AG08395 (cell line): Measurements from ENCODE around the gene ASIC2.

Source experiments
- DNase-seq: peaks from one replicate; pipeline ENCODE4 v3.0.0; 2012; ENCODE audit warnings: mixed read lengths, low spot score

ASIC2 gene

GRCh38 chr17:33152783-33153182 is 140.3 kb downstream of the ASIC2 start:
- DNase-seq = no peak

GRCh38 chr17:33151565-33151964 is 141.5 kb downstream of the ASIC2 start:
- no peak for DNase-seq

- no peak for DNase-seq
Measured at GRCh38 chr17:33145941-33146340, 147.2 kb downstream of the ASIC2 start.

- no peak for DNase-seq
Measured at GRCh38 chr17:33144837-33145236, 148.3 kb downstream of the ASIC2 start.

GRCh38 chr17:33142705-33143299 is 150.3 kb downstream of the ASIC2 start:
- DNase-seq = peak; percentile 39

- no peak for DNase-seq
Measured at GRCh38 chr17:33140413-33141099, 152.5 kb downstream of the ASIC2 start.

- DNase-seq = no peak
Measured at GRCh38 chr17:33138627-33139026, 154.5 kb downstream of the ASIC2 start.

- no peak for DNase-seq
Measured at GRCh38 chr17:33137426-33137825, 155.7 kb downstream of the ASIC2 start.

GRCh38 chr17:33135691-33136090 is 157.4 kb downstream of the ASIC2 start:
- no peak for DNase-seq

- DNase-seq = no peak
Measured at GRCh38 chr17:33131620-33132019, 161.5 kb downstream of the ASIC2 start.

GRCh38 chr17:33127706-33128105 is 165.4 kb downstream of the ASIC2 start:
- no peak for DNase-seq

GRCh38 chr17:33126086-33126485 is 167.0 kb downstream of the ASIC2 start:
- DNase-seq = no peak

GRCh38 chr17:33125552-33125950 is 167.5 kb downstream of the ASIC2 start:
- no peak for DNase-seq

GRCh38 chr17:33124871-33125551 is 168.1 kb downstream of the ASIC2 start:
- DNase-seq = no peak

- DNase-seq = no peak
Measured at GRCh38 chr17:33124185-33124584, 168.9 kb downstream of the ASIC2 start.

- DNase-seq = no peak
Measured at GRCh38 chr17:33121756-33122155, 171.3 kb downstream of the ASIC2 start.

GRCh38 chr17:33121272-33121671 is 171.8 kb downstream of the ASIC2 start:
- no peak for DNase-seq

- no peak for DNase-seq
Measured at GRCh38 chr17:33120103-33120502, 173.0 kb downstream of the ASIC2 start.

- DNase-seq = no peak
Measured at GRCh38 chr17:33118391-33119075, 174.6 kb downstream of the ASIC2 start.

- DNase-seq = no peak
Measured at GRCh38 chr17:33116021-33116551, 177.0 kb downstream of the ASIC2 start.

GRCh38 chr17:33115366-33115765 is 177.7 kb downstream of the ASIC2 start:
- DNase-seq = no peak

- DNase-seq = no peak
Measured at GRCh38 chr17:33113991-33114370, 179.1 kb downstream of the ASIC2 start.
